PC-3 (cell line): Measurements from ENCODE around the gene OR6C2. TPM values are rescaled to one million over a fixed set of nuclear protein-coding genes. Genes with fewer than 3 reads are reported as not detected.
"Not testable (repeated sequence)": the region's sequence is repeated elsewhere in the genome, so short reads cannot be mapped to it uniquely, and the experiment has no call there.

Experiments used
- ATAC-seq: fragments of 200-7000 bp; cut with Tn5 transposase; 2 replicates; pipeline ENCODE4 v1.9.1; 2020; ENCODE audit warnings: mild to moderate bottlenecking, moderate library complexity
- BruUV-seq: library from RNA; stranded (reverse); fragments of 400-500 nt; replicated peaks from 2 replicates; lab custom pipeline; 2021; lab: Mats Ljungman, UMichigan
- CTCF ChIA-PET: fragments of 300-600 bp; sonication (Branson Sonifier 250); formaldehyde crosslinking; loops from one replicate; lab custom pipeline; 2022; ENCODE audit warnings: antibody characterized with exemption; lab: Charles Lee
- POLR2A ChIA-PET: fragments of 300-600 bp; sonication (Branson Sonifier 250); formaldehyde crosslinking; loops from one replicate; lab custom pipeline; 2022; ENCODE audit warnings: antibody characterized with exemption; ENCODE audit not compliant: unreplicated experiment; lab: Charles Lee
- DNase-seq: peaks from one replicate; pipeline ENCODE4 v3.0.0-alpha.2; 2015
- H2AFZ ChIP-seq: fragments of 300-600 bp; sonication (generic); 2 replicates; pipeline ENCODE4 v1.6.0; 2016; ENCODE audit warnings: antibody characterized with exemption, low read length
- H3F3A ChIP-seq: fragments of 300-600 bp; sonication (generic); one replicate; pipeline ENCODE4 v1.6.0; 2017; ENCODE audit warnings: antibody characterized with exemption, low read length, control low read depth, mild to moderate bottlenecking; ENCODE audit not compliant: unreplicated experiment
- H3K27ac ChIP-seq: fragments of 300-600 bp; sonication (generic); 2 replicates; pipeline ENCODE4 v1.5.1; 2016; ENCODE audit warnings: mild to moderate bottlenecking, low read length
- H3K27me3 ChIP-seq: fragments of 300-600 bp; sonication (generic); 2 replicates; pipeline ENCODE4 v1.6.1; 2016; ENCODE audit warnings: low read length, mixed read lengths
- H3K36me3 ChIP-seq: fragments of 300-600 bp; sonication (generic); 2 replicates; pipeline ENCODE4 v1.6.1; 2016; ENCODE audit warnings: low read depth, mixed run types, low read length, mixed read lengths
- H3K4me1 ChIP-seq: fragments of 300-600 bp; sonication (generic); 2 replicates; pipeline ENCODE4 v1.5.1; 2016; ENCODE audit warnings: low read length; ENCODE audit not compliant: insufficient read depth
- H3K4me2 ChIP-seq: fragments of 300-600 bp; sonication (generic); 2 replicates; pipeline ENCODE4 v1.6.0; 2016; ENCODE audit warnings: low read length
- H3K4me3 ChIP-seq: fragments of 300-600 bp; sonication (generic); 2 replicates; pipeline ENCODE4 v1.5.1; 2016; ENCODE audit warnings: mild to moderate bottlenecking, low read length, mixed read lengths
- H3K79me2 ChIP-seq: fragments of 300-600 bp; sonication (generic); 2 replicates; pipeline ENCODE4 v1.6.1; 2017; ENCODE audit warnings: low read length, mixed read lengths
- H3K9ac ChIP-seq: fragments of 300-600 bp; sonication (generic); 2 replicates; pipeline ENCODE4 v1.6.0; 2016; ENCODE audit warnings: mild to moderate bottlenecking, low read length
- H3K9me2 ChIP-seq: fragments of 300-600 bp; sonication (generic); replicated peaks from 2 replicates; pipeline ENCODE4 v1.6.1; 2016; ENCODE audit warnings: mixed run types, low read length, mixed read lengths
- H3K9me3 ChIP-seq: fragments of 300-600 bp; sonication (generic); 2 replicates; pipeline ENCODE4 v1.6.1; 2016; ENCODE audit warnings: low read length, mixed read lengths
- H4K20me1 ChIP-seq: fragments of 300-600 bp; sonication (generic); 2 replicates; pipeline ENCODE4 v1.6.1; 2016; ENCODE audit warnings: low read length, mixed read lengths
- EZH2 ChIP-seq: fragments of 300-600 bp; sonication (generic); IDR thresholded peaks from one replicate; pipeline ENCODE4 v1.6.1; 2017; ENCODE audit warnings: antibody characterized with exemption, mild to moderate bottlenecking, low read length; ENCODE audit not compliant: unreplicated experiment
- EZH2phosphoT487 ChIP-seq: fragments of 300-600 bp; sonication (generic); IDR thresholded peaks from 2 replicates; pipeline ENCODE4 v1.6.1; 2018; ENCODE audit warnings: mild to moderate bottlenecking, antibody characterized with exemption, low read length, borderline replicate concordance
- intact Hi-C: fragments of 100-400 bp; cut with micrococcal nuclease; formaldehyde crosslinking; loops from 2 replicates; pipeline ENCODE4 v1.9.0; 2023
- total RNA-seq: library from RNA; depleted of rRNA; stranded (reverse); fragments of >200 nt; gene quantifications from 2 replicates; pipeline ENCODE4 v1.2.3, GENCODE V29; 2014
- TF ChIP-seq, protein P1 (sequence below): fragments of 300-600 bp; sonication (generic); conservative IDR thresholded peaks from 2 replicates; pipeline ENCODE4 v1.5.1; 2017; ENCODE audit warnings: antibody characterized with exemption, low read depth, mild to moderate bottlenecking, low read length

The OR6C2 gene
- total RNA-seq, 1 experiment from 2014 or later: not detected

DNA sequence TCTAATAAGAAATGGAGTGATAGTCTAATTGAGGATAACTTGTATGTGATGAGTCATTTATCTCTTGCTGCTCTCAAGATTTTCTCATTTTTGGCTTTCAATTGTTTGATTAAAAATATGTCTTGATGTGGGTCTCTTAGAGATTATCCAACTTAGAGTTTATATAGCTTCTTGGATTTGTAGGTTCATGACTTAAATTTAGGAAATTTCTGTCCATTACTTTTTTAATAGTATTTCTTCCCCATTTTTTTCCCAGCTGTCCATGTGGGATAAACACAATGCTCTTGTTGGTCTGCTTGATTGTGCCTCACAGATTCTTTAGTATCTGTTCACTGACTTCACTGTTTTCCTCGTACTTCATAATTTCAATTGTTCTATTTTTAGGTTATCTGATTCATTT is 36.0 kb upstream of the OR6C2 start:
- no peaks in the 10 kb centered on the region for H3K9me2 ChIP-seq
- no peak overlapping the region for H2AFZ ChIP-seq
- no peaks in the 10 kb centered on the region for H3K9me3 ChIP-seq
- H3K4me2 ChIP-seq: no peak overlapping the region
- H3K27ac ChIP-seq: no peak overlapping the region
- TF ChIP-seq EZH2 (no peak), EZH2phosphoT487 (no peak)
- TF ChIP-seq, protein P1, sequence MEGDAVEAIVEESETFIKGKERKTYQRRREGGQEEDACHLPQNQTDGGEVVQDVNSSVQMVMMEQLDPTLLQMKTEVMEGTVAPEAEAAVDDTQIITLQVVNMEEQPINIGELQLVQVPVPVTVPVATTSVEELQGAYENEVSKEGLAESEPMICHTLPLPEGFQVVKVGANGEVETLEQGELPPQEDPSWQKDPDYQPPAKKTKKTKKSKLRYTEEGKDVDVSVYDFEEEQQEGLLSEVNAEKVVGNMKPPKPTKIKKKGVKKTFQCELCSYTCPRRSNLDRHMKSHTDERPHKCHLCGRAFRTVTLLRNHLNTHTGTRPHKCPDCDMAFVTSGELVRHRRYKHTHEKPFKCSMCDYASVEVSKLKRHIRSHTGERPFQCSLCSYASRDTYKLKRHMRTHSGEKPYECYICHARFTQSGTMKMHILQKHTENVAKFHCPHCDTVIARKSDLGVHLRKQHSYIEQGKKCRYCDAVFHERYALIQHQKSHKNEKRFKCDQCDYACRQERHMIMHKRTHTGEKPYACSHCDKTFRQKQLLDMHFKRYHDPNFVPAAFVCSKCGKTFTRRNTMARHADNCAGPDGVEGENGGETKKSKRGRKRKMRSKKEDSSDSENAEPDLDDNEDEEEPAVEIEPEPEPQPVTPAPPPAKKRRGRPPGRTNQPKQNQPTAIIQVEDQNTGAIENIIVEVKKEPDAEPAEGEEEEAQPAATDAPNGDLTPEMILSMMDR: no peak
- H3K79me2 ChIP-seq: no peaks in the 10 kb centered on the region
- no peak overlapping the region for H3K9ac ChIP-seq
- ChIA-PET CTCF (no interaction called here), POLR2A (no interaction called here)
- H4K20me1 ChIP-seq: no peaks in the 10 kb centered on the region
- no TSS peak for BruUV-seq
- H3K4me3 ChIP-seq: no peak overlapping the region
- no peak for ATAC-seq
- H3F3A ChIP-seq: no peaks in the 10 kb centered on the region
- no peaks in the 10 kb centered on the region for H3K4me1 ChIP-seq
- DNase-seq: no peak
- H3K27me3 ChIP-seq: no peaks in the 10 kb centered on the region
- intact Hi-C loops: no loop called here
- no peaks in the 10 kb centered on the region for H3K36me3 ChIP-seq

DNA sequence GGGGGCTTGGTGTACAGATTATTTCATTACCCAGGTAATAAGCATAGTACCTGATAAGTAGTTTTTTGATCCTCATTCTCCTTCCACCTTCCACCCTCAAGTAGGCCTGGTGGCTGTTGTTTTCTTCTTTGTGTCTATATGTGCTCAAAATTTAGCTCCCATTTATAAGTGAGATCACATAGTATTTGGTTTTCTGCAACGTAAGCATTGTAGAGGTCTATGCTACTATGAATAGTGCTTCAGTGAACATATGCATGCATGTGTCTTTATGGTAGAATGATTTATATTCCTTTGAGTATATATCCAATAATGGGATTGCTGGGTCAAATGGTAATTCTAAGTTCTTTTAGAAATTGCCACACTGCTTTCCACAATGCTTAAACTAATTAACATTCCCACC is 34.7 kb upstream of the OR6C2 start:
- H3K4me2 ChIP-seq, H3K4me3 ChIP-seq, H3K9ac ChIP-seq, ATAC-seq, POLR2A ChIA-PET, H3F3A ChIP-seq, H3K27me3 ChIP-seq, H3K4me1 ChIP-seq, H4K20me1 ChIP-seq, H3K79me2 ChIP-seq, BruUV-seq, DNase-seq, CTCF ChIA-PET, H2AFZ ChIP-seq, intact Hi-C loops, H3K9me2 ChIP-seq, H3K36me3 ChIP-seq, H3K9me3 ChIP-seq, H3K27ac ChIP-seq: not testable (repeated sequence)

DNA sequence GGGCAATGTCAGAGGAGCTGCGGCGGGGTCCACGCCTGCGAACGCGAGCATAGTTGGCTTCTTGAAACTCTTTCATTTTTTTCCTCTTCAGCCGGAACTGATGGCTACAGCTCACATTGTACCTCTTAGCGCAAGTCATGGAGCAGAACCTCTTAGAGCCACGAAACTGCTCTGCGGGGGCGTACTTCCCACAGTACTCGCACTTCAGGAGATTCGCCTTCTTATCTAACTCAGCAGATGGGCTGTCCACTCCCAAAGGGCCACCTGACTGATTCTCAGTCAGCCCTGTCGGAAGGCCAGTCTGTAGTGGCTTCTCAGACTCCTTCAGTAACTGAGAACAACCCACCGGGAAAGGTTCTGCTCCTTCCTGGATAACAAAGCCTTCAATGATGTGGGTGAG is 31.7 kb upstream of the OR6C2 start:
- BruUV-seq, H3K4me3 ChIP-seq, intact Hi-C loops: not testable (repeated sequence)

DNA sequence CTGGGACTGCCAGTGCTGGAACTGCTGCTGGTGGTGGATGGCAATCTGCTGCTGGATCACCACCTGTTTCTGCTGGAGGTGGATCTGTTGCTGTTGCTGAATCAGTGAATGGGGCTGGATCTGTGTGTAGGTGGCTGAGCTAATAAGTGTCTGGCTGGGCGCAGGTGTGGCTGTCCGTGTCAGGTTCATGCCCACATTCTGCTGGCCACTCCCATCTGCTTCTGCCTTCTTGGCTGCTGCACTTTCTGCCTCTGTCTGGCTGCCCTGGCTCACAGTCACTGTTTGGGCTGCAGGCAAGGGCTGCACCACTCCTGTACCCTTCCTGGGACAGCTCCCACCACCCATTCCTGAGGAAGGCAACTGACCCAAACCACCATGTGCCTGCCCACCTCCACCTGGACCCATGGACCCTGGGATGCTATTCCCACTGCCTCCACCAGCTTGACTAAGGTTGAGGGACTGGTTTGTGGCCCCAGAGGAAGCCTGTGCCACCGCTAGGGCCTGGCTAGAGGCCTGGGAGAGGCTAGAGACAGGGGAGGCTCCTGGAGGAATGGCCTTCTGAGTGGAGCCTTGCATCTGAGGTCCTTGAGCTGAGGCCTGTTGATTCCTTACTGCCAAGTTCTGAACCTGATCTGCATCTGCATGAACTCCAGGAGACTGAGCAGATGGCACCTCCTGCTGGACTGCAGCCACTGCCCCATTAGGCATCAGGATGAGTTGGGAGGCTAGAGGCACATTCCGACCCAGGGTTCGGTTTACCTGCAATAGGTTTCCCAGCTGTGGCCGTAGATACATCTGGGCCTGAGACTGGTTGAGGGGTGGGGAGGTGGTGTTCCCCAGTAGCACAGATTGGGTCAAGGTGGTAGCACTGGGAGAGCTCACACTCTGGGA is 30.1 kb upstream of the OR6C2 start:
- H3K9me2 ChIP-seq, H3F3A ChIP-seq, CTCF ChIA-PET, H3K9ac ChIP-seq, H4K20me1 ChIP-seq, H3K4me1 ChIP-seq, POLR2A ChIA-PET, H3K27ac ChIP-seq, H3K9me3 ChIP-seq, intact Hi-C loops, H3K79me2 ChIP-seq, BruUV-seq, H3K4me2 ChIP-seq, DNase-seq, H3K4me3 ChIP-seq, ATAC-seq, H2AFZ ChIP-seq, H3K36me3 ChIP-seq: not testable (repeated sequence)
- peaks cover 26% of the 10 kb centered on the region for H3K27me3 ChIP-seq

More for the DNA sequence above, 31.7 kb upstream of the OR6C2 start:
- H3K4me1 ChIP-seq, H4K20me1 ChIP-seq, H3K9me3 ChIP-seq, H3K9ac ChIP-seq, DNase-seq, H2AFZ ChIP-seq, ATAC-seq, H3K79me2 ChIP-seq, POLR2A ChIA-PET, H3K9me2 ChIP-seq, H3K27ac ChIP-seq, H3F3A ChIP-seq, H3K4me2 ChIP-seq, CTCF ChIA-PET, H3K36me3 ChIP-seq: not testable (repeated sequence)
- H3K27me3 ChIP-seq: peaks cover 20% of the 10 kb centered on the region

DNA sequence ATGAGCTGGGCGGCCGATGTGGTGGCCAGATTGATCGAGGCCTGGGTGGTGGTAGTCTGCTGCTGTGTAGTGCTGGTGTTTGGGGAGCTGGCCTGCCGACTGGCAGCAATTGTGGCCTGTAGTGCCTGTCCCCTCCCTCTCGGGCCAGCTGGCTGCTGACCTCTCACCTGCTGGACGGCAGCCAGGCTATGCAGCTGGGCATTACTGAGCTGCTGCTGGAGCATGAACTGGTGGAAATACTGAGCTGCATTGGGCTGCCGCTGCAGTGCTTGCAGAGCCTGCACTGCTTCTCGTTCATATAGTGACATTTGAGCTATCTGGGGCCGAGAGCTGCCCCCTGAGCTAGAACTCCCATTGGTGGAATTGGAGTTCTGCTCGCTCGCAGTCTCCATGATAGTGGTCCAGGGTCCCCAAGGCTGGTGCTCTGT is 29.5 kb upstream of the OR6C2 start:
- H3K4me3 ChIP-seq, H3K9me2 ChIP-seq, BruUV-seq, H3K4me2 ChIP-seq, H3K27ac ChIP-seq, CTCF ChIA-PET, H3K79me2 ChIP-seq, ATAC-seq, POLR2A ChIA-PET, H3K9ac ChIP-seq, intact Hi-C loops, H4K20me1 ChIP-seq, H3F3A ChIP-seq, H3K9me3 ChIP-seq, H2AFZ ChIP-seq, H3K4me1 ChIP-seq, H3K36me3 ChIP-seq, DNase-seq: not testable (repeated sequence)
- peaks cover 26% of the 10 kb centered on the region for H3K27me3 ChIP-seq
